ENCODE data around the gene VSIG10L.

The VSIG10L gene

DNA sequence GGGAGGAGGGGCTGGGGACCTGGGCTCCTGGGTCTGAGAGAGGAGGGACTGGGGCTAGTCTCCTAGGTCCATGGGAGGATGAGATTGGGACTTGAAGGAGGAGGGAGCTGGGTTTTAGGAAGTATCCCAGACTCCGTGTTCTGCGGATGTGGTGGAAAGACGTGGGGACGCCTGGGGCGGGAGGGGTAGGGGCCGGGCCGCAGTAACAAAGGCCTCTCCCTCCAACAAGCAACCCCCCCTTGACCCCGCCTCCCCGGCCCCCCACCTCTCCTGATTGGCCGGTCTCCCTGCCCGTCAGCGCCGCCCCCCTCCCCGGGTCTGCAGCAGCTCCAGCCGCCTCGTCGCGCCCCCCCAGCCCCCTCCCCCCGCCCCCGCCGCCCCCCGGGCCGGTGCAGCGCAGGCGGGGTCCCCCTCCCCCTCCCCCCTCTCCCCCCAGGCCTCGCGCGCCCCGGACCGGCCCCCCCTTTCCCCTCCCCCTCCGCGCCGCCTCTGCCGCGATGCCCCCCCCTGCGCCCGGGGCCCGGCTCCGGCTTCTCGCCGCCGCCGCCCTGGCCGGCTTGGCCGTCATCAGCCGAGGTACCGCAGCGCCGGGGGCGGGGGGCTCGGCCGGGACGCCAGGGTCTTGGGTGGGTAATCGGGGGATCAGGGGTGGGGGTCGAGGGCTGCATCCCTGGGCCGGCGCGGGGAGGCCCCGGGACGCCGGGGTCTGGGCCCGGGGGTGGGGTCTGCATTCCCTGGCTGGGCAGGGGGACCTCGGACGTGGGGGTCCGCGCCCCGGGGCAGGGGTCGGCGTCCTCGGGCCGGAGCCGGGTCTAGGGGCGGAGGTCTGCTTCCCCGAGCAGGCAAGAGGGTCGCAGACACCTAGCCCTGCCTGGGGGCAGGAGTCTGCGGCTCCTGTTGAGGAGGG, 30.3 kb downstream of the VSIG10L start, which contains the start of gene IGLON5:
Gene IGLON5 (plus strand): TSS at position 294 of the 907 bp plus-strand sequence. CDS start 204 bp downstream, at position 498.
- no peak for DNase-seq

DNA sequence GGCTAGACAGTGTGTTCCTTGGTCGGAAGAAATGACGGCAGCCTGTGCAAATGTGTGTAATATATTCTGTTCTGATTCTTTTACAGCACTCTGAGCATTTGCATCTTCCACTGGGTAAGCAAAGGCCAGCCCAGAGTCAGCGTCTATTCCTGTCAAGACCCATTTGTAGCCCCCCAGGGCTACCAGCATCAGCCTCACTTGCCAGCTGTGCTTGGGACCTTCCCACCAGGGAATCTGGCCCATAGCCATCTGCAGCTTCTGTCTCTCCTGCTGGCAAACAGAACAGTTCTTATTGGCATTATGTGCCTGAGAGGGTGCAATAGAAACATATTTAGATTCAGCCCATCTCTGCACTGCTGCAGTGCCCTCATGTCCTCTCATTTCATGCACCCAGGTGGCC, 36.5 kb downstream of the VSIG10L start:
- no peak for DNase-seq

DNA sequence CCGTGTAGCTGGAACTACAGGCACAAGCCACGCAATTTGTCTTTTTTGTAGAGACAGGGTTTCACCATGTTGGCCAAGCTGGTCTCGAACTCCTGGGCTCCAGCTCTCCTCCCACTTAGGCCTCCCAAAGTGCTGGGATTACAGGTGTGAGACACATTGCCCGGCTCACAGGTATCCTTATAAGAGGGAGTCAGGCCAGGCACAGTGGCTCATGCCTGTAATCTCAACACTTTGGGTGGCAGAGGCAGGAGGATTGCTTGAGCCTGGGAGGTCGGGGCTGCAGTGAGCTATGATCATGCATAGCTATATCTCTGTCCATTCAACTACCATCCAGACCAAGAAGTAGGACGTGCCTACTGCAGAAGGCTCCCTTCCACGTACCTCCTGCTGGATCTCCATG, 40.7 kb downstream of the VSIG10L start:
- DNase-seq: no peak

DNA sequence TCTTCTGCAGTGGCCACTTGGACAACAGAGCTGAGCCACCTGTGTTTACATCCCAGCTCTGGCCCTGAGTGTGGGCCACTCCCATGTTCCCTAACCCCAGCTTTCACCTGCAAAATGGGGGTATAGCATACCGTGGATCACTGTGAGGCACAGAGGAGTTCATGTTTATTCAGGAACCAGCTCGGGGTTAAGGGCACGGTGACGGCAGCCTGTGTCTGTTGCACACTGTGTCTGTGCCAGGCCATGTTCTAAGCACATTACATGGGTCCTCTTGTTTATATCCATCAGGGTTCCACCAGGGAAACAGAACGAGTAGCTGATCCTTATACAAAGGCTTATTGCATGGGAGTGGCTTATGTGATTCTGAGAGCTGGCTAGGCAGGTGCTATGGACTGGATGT, 44.5 kb downstream of the VSIG10L start:
- DNase-seq: no peak

DNA sequence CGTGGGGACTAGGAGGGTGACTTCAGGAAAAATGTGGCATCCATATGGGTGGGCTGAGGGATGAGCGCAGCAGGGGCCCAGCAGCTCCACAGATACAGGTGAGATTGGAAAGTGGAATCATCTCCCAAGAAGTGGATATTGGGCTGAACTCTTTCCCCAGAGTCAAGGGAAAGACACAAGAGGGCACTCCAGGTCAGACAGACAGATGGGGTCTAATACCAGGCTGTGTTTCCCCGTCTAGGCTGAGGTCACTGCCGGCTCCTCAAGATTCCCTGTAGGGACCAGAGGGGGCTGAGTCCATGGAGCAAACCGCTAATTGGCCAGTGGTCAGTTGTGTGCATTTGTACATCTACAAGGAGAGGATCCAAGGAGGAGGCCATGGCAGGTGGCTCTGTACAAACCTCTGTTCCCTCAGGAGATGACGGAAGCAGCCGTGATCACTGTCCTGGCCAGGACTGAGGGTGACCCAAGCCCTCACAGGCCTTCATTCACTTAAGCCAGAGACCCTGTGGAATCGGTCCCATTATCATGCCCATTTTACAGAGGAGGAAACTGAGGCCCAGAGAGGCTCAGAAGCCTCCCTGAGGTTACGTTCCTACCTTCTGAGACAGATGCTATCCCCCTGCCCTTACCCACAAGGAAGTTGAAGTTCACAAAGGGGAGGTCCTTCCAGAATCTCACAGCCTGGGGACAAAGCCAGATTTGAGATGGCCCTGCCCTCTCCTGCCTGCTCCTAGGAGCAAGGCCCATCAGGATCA, 45.4 kb downstream of the VSIG10L start:
- no peak for DNase-seq

DNA sequence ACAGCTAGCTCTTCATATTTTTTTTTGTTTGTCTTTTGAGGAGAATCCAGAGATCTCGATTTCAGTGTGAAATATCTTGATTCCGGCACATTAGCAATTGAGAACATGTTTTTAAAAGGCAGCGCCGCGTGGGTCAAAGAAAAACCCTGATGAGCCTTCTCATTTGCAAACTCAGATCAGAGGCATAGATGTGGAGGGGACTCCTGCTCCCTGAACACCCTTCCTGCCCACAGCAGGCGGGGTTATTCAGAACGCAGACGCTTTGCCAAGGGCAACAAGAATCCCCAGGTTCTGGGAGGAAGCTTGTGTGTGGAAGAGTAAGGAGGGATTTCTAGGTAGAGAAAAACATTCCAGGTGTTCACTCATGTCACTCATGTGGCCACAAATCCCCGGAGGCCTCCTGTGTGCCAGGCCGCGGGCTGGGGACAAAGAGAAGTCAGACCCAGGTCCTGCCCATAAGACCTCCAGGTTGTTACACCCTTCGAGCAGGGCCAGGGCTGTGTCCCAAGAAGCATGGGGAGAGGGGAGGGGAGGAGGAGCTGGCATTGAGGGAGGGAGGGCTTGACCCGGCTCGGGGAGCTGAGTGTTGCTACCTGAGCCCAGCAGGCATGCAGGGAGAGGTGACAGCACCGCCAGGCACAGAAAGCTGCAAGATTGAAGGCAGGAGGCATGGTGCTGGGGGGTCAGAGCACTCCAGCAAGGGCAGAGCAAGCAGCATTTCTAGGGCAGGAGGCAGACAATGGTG, 46.4 kb downstream of the VSIG10L start:
- DNase-seq: no peak

DNA sequence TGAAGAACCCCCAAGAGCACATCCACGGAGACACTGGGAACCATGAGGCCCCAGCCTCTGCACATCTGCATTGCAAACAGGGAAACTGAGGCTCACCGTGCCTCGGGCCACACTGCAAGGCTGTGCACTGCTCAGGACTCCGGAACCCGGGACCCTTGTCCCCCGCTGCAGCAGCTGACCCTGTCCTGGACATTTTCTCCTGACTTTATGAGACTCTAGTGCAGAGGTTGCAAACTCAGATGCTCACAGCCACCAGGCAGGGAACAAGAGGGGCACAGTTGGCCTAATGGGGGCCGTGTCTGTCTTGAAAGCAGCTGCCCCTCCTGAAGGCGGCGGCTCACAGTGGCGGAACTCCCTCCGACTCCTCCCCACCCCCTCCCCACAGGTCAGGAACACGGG, 47.0 kb downstream of the VSIG10L start:
- no peak for DNase-seq

DNA sequence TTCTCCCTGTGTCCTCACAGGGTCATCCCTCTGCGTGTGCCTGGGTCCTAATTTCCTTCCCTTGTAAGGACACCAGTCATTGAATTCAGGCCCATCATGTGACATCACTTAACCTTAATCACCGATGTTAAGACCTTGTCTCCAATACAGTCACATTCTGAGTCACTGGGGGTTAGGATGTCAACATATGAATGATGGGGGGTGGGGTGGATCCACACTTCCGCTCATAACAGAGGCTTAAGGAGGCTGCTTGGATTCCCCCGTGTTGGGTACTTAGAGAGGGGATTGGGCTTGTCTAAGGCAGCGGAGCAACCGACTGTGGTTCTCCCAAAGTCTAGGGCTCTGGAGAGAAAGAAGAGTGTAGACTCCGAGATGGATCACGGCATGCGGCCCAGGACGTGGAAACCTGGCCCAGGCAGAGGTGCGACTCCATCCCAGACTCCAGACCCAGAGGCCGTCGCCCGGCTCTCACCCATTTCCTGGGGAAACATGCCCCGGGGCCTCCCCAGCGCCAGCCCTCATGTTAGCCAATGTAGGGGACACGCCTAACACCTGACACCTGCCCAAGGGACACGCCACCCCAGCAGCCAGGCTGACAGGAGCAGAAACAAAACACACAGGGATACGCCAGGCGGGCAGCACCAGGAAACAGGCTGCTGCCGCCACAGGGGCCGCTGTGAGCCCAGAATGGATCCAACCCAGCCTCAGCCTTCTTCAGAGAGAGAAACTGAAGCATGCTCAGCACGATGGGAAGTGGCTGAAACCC, 47.5 kb downstream of the VSIG10L start:
- no peak for DNase-seq

DNA sequence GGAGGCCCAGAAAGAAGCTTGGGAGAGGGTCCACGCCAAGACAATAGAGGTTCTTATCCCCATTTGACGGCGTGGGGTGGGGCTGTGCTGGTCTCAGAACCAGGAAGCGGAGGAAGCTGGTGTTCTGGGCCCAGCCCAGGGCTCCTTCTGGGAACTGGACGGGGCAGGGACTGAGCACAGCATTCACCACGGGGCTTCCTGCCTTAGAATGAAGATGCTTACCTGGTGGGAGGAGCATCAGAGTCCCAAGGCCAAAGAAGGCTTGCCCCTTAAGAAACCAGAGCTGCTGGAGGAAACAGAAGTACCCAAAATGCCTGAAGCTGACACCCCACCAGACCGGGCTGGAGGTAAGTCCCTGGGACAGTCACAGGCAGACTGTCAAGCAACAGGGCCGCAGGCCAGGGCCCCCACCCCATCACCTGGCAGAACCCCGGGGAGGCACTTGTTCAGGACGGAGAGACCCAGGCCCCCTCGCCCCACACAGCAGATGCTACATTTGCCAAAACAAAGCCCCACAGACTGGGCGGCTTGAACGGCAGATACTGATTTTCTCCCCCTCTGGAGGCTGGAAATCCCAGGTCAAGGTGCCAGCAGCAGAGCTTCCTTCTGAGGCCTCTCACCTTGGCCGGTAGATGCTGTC, 48.2 kb downstream of the VSIG10L start:
- no peak for DNase-seq

DNA sequence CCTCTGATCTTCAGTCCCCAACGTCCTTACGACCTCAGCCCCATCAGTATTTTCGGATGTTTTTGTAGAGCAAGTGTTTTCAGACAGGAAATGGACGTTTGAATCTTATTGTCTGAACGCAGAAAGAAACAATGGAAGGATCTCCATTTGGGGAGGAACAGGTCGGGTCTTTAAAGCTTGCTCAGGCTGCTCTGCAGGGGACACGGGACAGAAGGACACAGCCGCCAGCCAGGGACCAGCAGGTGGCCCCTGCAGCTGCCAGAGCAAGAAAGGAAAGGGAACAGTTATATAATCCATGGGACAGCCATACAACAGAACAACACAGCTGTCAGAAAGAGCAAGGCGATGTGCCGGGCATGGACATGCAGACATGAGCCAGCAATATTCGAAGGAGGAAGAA, 49.0 kb downstream of the VSIG10L start:
- DNase-seq: no peak

DNA sequence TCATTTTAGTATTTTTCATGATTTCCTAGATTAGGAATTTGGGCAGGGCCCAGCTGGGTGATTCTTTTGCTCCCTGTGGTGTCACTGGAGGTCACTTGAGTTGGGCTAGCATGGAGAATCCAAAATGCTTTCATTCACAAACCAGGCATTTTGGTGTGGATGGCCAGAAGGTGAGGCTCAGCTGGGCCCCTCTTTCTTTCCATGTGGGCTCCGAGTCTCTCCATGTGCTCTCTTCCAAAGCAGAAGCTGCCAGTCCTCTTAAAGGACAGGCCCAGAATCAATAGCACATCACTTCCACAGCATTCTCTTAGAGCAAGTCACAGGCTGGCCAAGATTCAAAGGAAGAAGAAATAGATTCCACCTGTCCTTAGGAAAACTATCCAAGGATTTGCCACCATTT, 52.3 kb downstream of the VSIG10L start:
- no peak for DNase-seq

DNA sequence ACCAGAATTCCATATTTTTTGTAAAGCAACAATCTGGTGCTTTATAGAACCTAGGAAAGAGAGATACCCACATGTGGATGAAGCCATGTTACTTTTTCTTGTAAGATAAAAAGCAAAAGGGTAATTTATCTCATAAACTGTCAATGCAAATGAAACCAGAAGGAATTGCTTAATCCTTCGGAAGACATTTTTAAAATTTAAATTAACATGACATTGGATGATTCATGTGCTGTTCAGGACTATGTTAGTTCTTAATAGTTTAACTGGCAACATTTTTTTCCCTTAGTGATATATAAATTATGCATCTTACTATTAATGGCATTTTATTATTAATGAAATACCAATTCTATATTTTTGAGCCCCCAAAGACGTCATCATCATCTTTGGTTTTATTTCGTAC, 56.3 kb downstream of the VSIG10L start:
- DNase-seq: no peak

DNA sequence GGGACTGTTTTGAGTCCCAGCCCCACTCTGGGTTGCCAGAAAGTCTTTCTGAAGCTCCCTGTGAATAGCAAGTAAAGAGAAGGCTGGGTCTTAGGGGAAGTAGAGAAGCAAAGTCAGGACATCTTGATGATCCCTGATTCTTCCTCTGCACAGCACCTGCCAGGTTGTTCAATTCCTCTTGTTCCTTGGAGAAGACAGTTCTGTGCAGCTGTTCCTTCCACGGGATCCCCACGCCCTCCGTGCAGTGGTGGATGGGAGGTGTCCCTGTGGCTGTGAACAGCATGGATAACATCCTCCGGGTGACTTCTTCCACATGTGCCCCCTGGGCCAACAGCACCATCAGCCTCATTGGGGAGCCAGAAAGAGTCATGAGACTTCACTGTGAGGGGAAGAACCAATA, 59.6 kb downstream of the VSIG10L start:
- no peak for DNase-seq

Measured in activated naive CD4-positive, alpha-beta T cell treated with Interleukin-2 at 50 U/mL for 16 hours (primary cell).